GM23338 (cell line): ENCODE data around the gene PRPF40B. TPM values are rescaled to one million over a fixed set of nuclear protein-coding genes. Genes with fewer than 3 reads are reported as not detected.

Experiments used
- ATAC-seq: fragments of 200-7000 bp; cut with Tn5 transposase; 3 replicates; pipeline ENCODE4 v1.9.1; 2020
- DNase-seq: peaks from one replicate; pipeline ENCODE4 v3.0.0-alpha.2; 2015; ENCODE audit warnings: low spot score
- H2AFZ ChIP-seq: fragments of 200-600 bp; sonication (generic); 2 replicates; pipeline ENCODE4 v1.8.0; 2016; ENCODE audit warnings: antibody characterized with exemption, mild to moderate bottlenecking, moderate library complexity
- H3F3A ChIP-seq: fragments of 200-600 bp; sonication (generic); replicated peaks from 2 replicates; pipeline ENCODE4 v1.8.0; 2017; ENCODE audit warnings: antibody characterized with exemption, mixed run types, low read depth
- H3K27ac ChIP-seq: fragments of 200-600 bp; sonication (generic); 2 replicates; pipeline ENCODE4 v1.6.1; 2016; ENCODE audit warnings: low read depth
- H3K27me3 ChIP-seq: fragments of 200-600 bp; sonication (generic); 2 replicates; pipeline ENCODE4 v1.8.0; 2016; ENCODE audit warnings: mild to moderate bottlenecking, mixed run types, moderate library complexity; ENCODE audit not compliant: insufficient read depth
- H3K36me3 ChIP-seq: fragments of 200-600 bp; sonication (generic); 2 replicates; pipeline ENCODE4 v1.8.0; 2016; ENCODE audit warnings: mild to moderate bottlenecking; ENCODE audit not compliant: insufficient read depth
- H3K4me1 ChIP-seq: fragments of 200-600 bp; sonication (generic); 2 replicates; pipeline ENCODE4 v1.8.0; 2016; ENCODE audit warnings: mild to moderate bottlenecking, moderate library complexity; ENCODE audit not compliant: insufficient read depth
- H3K4me2 ChIP-seq: fragments of 200-600 bp; sonication (generic); 2 replicates; pipeline ENCODE4 v1.7.1; 2017; ENCODE audit warnings: mixed run types
- H3K4me3 ChIP-seq: fragments of 200-600 bp; sonication (generic); 2 replicates; pipeline ENCODE4 v1.6.1; 2016; ENCODE audit warnings: mixed run types
- H3K79me2 ChIP-seq: fragments of 200-600 bp; sonication (generic); replicated peaks from 2 replicates; pipeline ENCODE4 v1.8.0; 2017; ENCODE audit warnings: mild to moderate bottlenecking; ENCODE audit not compliant: insufficient read depth
- H3K9me2 ChIP-seq: fragments of 200-600 bp; sonication (generic); 2 replicates; pipeline ENCODE4 v1.8.0; 2017; ENCODE audit not compliant: insufficient read depth
- H4K20me1 ChIP-seq: fragments of 200-600 bp; sonication (generic); replicated peaks from 2 replicates; pipeline ENCODE4 v1.8.0; 2017; ENCODE audit warnings: mild to moderate bottlenecking; ENCODE audit not compliant: insufficient read depth
- H3K27ac Mint-ChIP-seq: 2 replicates; pipeline ENCODE4 v1.8.0; 2020; ENCODE audit warnings: inconsistent platforms, mild to moderate bottlenecking, moderate library complexity, mixed read lengths
- H3K27me3 Mint-ChIP-seq: 3 replicates; pipeline ENCODE4 v1.8.0; 2022; ENCODE audit warnings: low read depth, mild to moderate bottlenecking, moderate library complexity, mixed read lengths, inconsistent platforms; ENCODE audit not compliant: insufficient read depth, poor library complexity
- H3K36me3 Mint-ChIP-seq: 3 replicates; pipeline ENCODE4 v1.8.0; 2021; ENCODE audit warnings: low read depth, mild to moderate bottlenecking, inconsistent platforms, moderate library complexity, mixed read lengths
- H3K4me1 Mint-ChIP-seq: 3 replicates; pipeline ENCODE4 v1.8.0; 2020; ENCODE audit warnings: mild to moderate bottlenecking, inconsistent platforms, mixed read lengths
- H3K4me3 Mint-ChIP-seq: 3 replicates; pipeline ENCODE4 v1.8.0; 2021; ENCODE audit warnings: moderate library complexity, mild to moderate bottlenecking, inconsistent platforms, mixed read lengths
- H3K9me3 Mint-ChIP-seq: 3 replicates; pipeline ENCODE4 v1.8.0; 2020; ENCODE audit warnings: moderate library complexity, mild to moderate bottlenecking, inconsistent platforms, mixed read lengths
- CREB1 ChIP-seq: fragments of 250-450 bp; sonication (Bioruptor Pico); IDR thresholded peaks from 2 replicates; pipeline ENCODE4 v1.5.0; 2020; ENCODE audit warnings: low read depth, mild to moderate bottlenecking, moderate library complexity
- CTCF ChIP-seq, 2 experiments: fragments of 200-600 bp in 1 of 2; sonication (generic) in 1 of 2; conservative IDR thresholded peaks; 2 replicates each; pipeline versions ENCODE4 v1.5.1 to v1.6.1; 2016 to 2017; ENCODE audit warnings: antibody characterized with exemption in 2 of 2, low read depth in 2 of 2, mild to moderate bottlenecking in 2 of 2, moderate library complexity in 1 of 2
- ETS1 ChIP-seq: IDR thresholded peaks from 2 replicates; pipeline ENCODE4 v1.6.1; 2016; ENCODE audit warnings: antibody characterized with exemption
- EZH2phosphoT487 ChIP-seq: fragments of 200-600 bp; sonication (generic); IDR thresholded peaks from one replicate; pipeline ENCODE4 v1.8.1; 2018; ENCODE audit warnings: antibody characterized with exemption; ENCODE audit not compliant: unreplicated experiment
- NANOG ChIP-seq: IDR thresholded peaks from 2 replicates; pipeline ENCODE4 v1.6.1; 2016; ENCODE audit warnings: antibody characterized with exemption, borderline replicate concordance
- REST ChIP-seq: IDR thresholded peaks from one replicate; pipeline ENCODE4 v1.6.1; 2018; ENCODE audit warnings: antibody characterized with exemption; ENCODE audit not compliant: unreplicated experiment
- STAT1 ChIP-seq: IDR thresholded peaks from one replicate; pipeline ENCODE4 v1.6.1; 2016; ENCODE audit warnings: antibody characterized with exemption; ENCODE audit not compliant: unreplicated experiment
- ZNF114 ChIP-seq: fragments of 250-450 bp; sonication (Bioruptor Pico); IDR thresholded peaks from 2 replicates; pipeline ENCODE4 v1.5.0; 2020; ENCODE audit warnings: mild to moderate bottlenecking, moderate library complexity
- ZNF331 ChIP-seq: fragments of 250-450 bp; sonication (Bioruptor Pico); IDR thresholded peaks from 2 replicates; pipeline ENCODE4 v1.5.0; 2020; ENCODE audit warnings: low read depth, mild to moderate bottlenecking, moderate library complexity
- ZNF462 ChIP-seq: fragments of 250-450 bp; sonication (Bioruptor Pico); IDR thresholded peaks from 2 replicates; pipeline ENCODE4 v1.5.0; 2020; ENCODE audit warnings: mild to moderate bottlenecking, moderate library complexity
- polyA plus RNA-seq: library from polyadenylated mRNA; unstranded; fragments of >200 nt; fragmentation: Nextera tagmentation; extraction: Ambion mirVana; gene quantifications from 2 replicates; pipeline ENCODE4 v1.2.1, GENCODE V29; 2016
- total RNA-seq: library from RNA; depleted of rRNA; stranded (reverse); fragments of >200 nt; shearing (Covaris generic); gene quantifications from 2 replicates; pipeline ENCODE4 v1.2.3, GENCODE V29; 2014

Gene PRPF40B
- total and polyA plus RNA-seq, 2 experiments from 2014 or later = 17.9 to 19.0 TPM

GRCh38 chr12:49603721-49604120, 19.6 kb upstream of the PRPF40B start (continued):
- TF ChIP-seq ZNF462 (CRISPR knock-in tag) = no peak
- no peak for TF ChIP-seq ETS1

- H3F3A ChIP-seq = no peaks in the 10 kb centered on the region
- H3K4me3 Mint-ChIP-seq = no peak overlapping the region
- no peaks in the 10 kb centered on the region for H3K9me3 Mint-ChIP-seq
- no peaks in the 10 kb centered on the region for H3K36me3 ChIP-seq
- H3K4me2 ChIP-seq = no peak overlapping the region
- 0 out of 2 replicates have a peak, but pooled peaks cover 4% of the 10 kb centered on the region for H3K4me1 ChIP-seq
- peaks cover 13% of the 10 kb centered on the region for H3K27me3 Mint-ChIP-seq
- no peaks in the 10 kb centered on the region for H3K79me2 ChIP-seq
- H3K9me2 ChIP-seq = peaks cover under 1% of the 10 kb centered on the region; the same call in 1 of the 2 replicates
- no peaks in the 10 kb centered on the region for H3K36me3 Mint-ChIP-seq
- TF ChIP-seq ZNF331 (CRISPR knock-in tag) (no peak), CTCF (conservative IDR thresholded peaks at IDR 0.05; ENCODE audit: low read depth in 2 of 2) (no peak), CREB1 (CRISPR knock-in tag) (no peak), ZNF114 (CRISPR knock-in tag) (no peak), REST (no peak), ETS1 (no peak), EZH2phosphoT487 (no peak), STAT1 (no peak), NANOG (no peak)
- no peak overlapping the region for H3K27ac Mint-ChIP-seq
- no peak for ATAC-seq
- no peak overlapping the region for H2AFZ ChIP-seq
- no peaks in the 10 kb centered on the region for H4K20me1 ChIP-seq
- H3K4me3 ChIP-seq = no peak overlapping the region
- H3K27me3 ChIP-seq = no peaks in the 10 kb centered on the region
- no peak overlapping the region for H3K27ac ChIP-seq
- DNase-seq = no peak
- H3K4me1 Mint-ChIP-seq = peaks cover 5% of the 10 kb centered on the region; the same call in 1 of the 3 replicates
Measured at GRCh38 chr12:49604856-49605255, 18.5 kb upstream of the PRPF40B start.
